Measurements from ENCODE around the gene PRTG. TPM values are rescaled to one million over a fixed set of nuclear protein-coding genes. Genes with fewer than 3 reads are reported as not detected.

The PRTG gene
- total RNA-seq, 4 donors from 2014 or later = 0.42 to 1.9 (median 1.8) TPM

GRCh38 chr15:55588070-55588814, 154.7 kb downstream of the PRTG start, which contains the start of gene PYGO1:
PYGO1 (minus strand) TSS chr15:55588345; CDS start chr15:55587883, 462 bp downstream.
- WGBS = under 1% methylated on average over 51 of the region's 107 CpGs
- no peak for DNase-seq (ENCODE audit: extremely low spot score)
- intact Hi-C loops (cut with DNase I) = loop anchor here (5.0 kb wide), 1 partner anchor 91 kb away; no protein-coding TSS in a partner anchor
- Histone ChIP-seq H3K4me3 (peak within 1 kb of the TSS; percentile 75 to 78 (median 76)), H3K9me3 (no peaks in the 10 kb centered on the region), H3K36me3 (no peaks in the 10 kb centered on the region), H3K4me1 (peaks cover 7 to 37% (median 31%) of the 10 kb centered on the region in 4 donors), H3K27ac (replicated peaks in 1 of 4) (peak within 1 kb of the TSS; percentile 90 to 93 (median 91)), H3K27me3 (no peaks in the 10 kb centered on the region)
- peak in 1 of 2 donors; percentile 28 for TF ChIP-seq POLR2AphosphoS5 (IDR thresholded peaks at IDR 0.05)
- no peak for TF ChIP-seq CTCF (IDR thresholded peaks at IDR 0.05)

- TF ChIP-seq POLR2A (IDR thresholded peaks at IDR 0.05; ENCODE audit: low read depth) (no peak), POLR2AphosphoS5 (IDR thresholded peaks at IDR 0.05) (no peak), EP300 (IDR thresholded peaks at IDR 0.05) (no peak), CTCF (IDR thresholded peaks at IDR 0.05) (no peak)
- no peak for DNase-seq (ENCODE audit: extremely low spot score)
- H3K27me3 ChIP-seq = no peaks in the 10 kb centered on the region
- peak overlapping the region; percentile 75 to 78 (median 76) for H3K4me3 ChIP-seq
- 9% methylated on average over 26 of the region's 65 CpGs for WGBS
- intact Hi-C loops (cut with DNase I) = loop anchor here (5.0 kb wide), 1 partner anchor 90 kb away; no protein-coding TSS in a partner anchor
- no peaks in the 10 kb centered on the region for H3K9me3 ChIP-seq
- no peaks in the 10 kb centered on the region for H3K36me3 ChIP-seq
- H3K4me1 ChIP-seq = peaks cover 7 to 37% (median 31%) of the 10 kb centered on the region in 4 donors
- peak overlapping the region; percentile 90 to 93 (median 91) for H3K27ac ChIP-seq (replicated peaks in 1 of 4)
These were observed 155.5 kb downstream of the PRTG start for GRCh38 chr15:55587321-55588069.

- H3K36me3 ChIP-seq = no peaks in the 10 kb centered on the region
- no peak for TF ChIP-seq CTCF (IDR thresholded peaks at IDR 0.05)
- no peak for TF ChIP-seq POLR2AphosphoS5 (IDR thresholded peaks at IDR 0.05)
- TF ChIP-seq EP300 (IDR thresholded peaks at IDR 0.05) = no peak
- TF ChIP-seq POLR2A (IDR thresholded peaks at IDR 0.05; ENCODE audit: low read depth) = no peak
- H3K4me1 ChIP-seq = peaks cover 7 to 37% (median 31%) of the 10 kb centered on the region in 4 donors
- H3K4me3 ChIP-seq = peak overlapping the region; percentile 75 to 78 (median 76)
- no peak overlapping the region for H3K27ac ChIP-seq (replicated peaks in 1 of 4)
- intact Hi-C loops (cut with DNase I) = loop anchor here (5.0 kb wide), 1 partner anchor 90 kb away; no protein-coding TSS in a partner anchor
- WGBS = 66% methylated on average over 3 of the region's 3 CpGs
- H3K27me3 ChIP-seq = no peaks in the 10 kb centered on the region
- no peaks in the 10 kb centered on the region for H3K9me3 ChIP-seq
- no peak for DNase-seq (ENCODE audit: extremely low spot score)
These were observed 156.1 kb downstream of the PRTG start for GRCh38 chr15:55586808-55587207.

GRCh38 chr15:55576943-55577342, 166.0 kb downstream of the PRTG start:
- WGBS = 80% methylated on average over 6 of the region's 6 CpGs
- no peak for TF ChIP-seq POLR2AphosphoS5 (IDR thresholded peaks at IDR 0.05)
- no peak for TF ChIP-seq POLR2A (IDR thresholded peaks at IDR 0.05; ENCODE audit: low read depth)
- TF ChIP-seq EP300 (IDR thresholded peaks at IDR 0.05) = no peak
- no peak for TF ChIP-seq CTCF (IDR thresholded peaks at IDR 0.05)
- Histone ChIP-seq H3K9me3 (no peaks in the 10 kb centered on the region), H3K36me3 (no peaks in the 10 kb centered on the region), H3K27me3 (no peaks in the 10 kb centered on the region), H3K4me3 (no peak overlapping the region), H3K4me1 (no peaks in the 10 kb centered on the region), H3K27ac (replicated peaks in 1 of 4) (no peak overlapping the region)
- intact Hi-C loops (cut with DNase I) = no loop called here
- DNase-seq (ENCODE audit: extremely low spot score) = no peak
